Cardiac muscle cell (in vitro differentiated cells and primary cell): Measurements from ENCODE around the gene ACTRT2. TPM values are rescaled to one million over a fixed set of nuclear protein-coding genes. Genes with fewer than 3 reads are reported as not detected.

Experiments used
- DNase-seq, 2 donors: peaks; one replicate each; pipeline versions ENCODE4 v3.0.0 to v3.0.0-alpha.2; 2010 to 2017; ENCODE audit warnings: low read depth in 1 of 2, low spot score in 1 of 2
- H3K27ac ChIP-seq: fragments of 200-600 bp; sonication (generic); 2 replicates; pipeline ENCODE4 v1.5.1; 2016
- H3K27me3 ChIP-seq: fragments of 200-600 bp; sonication (generic); 2 replicates; pipeline ENCODE4 v1.6.0; 2016; ENCODE audit warnings: control low read depth
- H3K36me3 ChIP-seq: fragments of 200-600 bp; sonication (generic); 2 replicates; pipeline ENCODE4 v1.5.1; 2016; ENCODE audit warnings: control low read depth
- H3K4me1 ChIP-seq: fragments of 200-600 bp; sonication (generic); 2 replicates; pipeline ENCODE4 v1.8.1; 2017; ENCODE audit warnings: low read depth, mild to moderate bottlenecking, mixed run types
- H3K4me3 ChIP-seq: fragments of 200-600 bp; sonication (generic); 2 replicates; pipeline ENCODE4 v1.5.1; 2016; ENCODE audit warnings: mild to moderate bottlenecking
- H3K9me3 ChIP-seq: fragments of 200-600 bp; sonication (generic); 2 replicates; pipeline ENCODE4 v1.5.1; 2017; ENCODE audit warnings: low read depth, mild to moderate bottlenecking, control low read depth
- polyA plus RNA-seq: library from polyadenylated mRNA; unstranded; fragments of >200 nt; fragmentation: Nextera tagmentation; extraction: Ambion mirVana; gene quantifications from 2 replicates; pipeline ENCODE4 v1.2.1, GENCODE V29; 2016
- total RNA-seq: library from RNA; depleted of rRNA; stranded (reverse); fragments of >200 nt; gene quantifications from 2 replicates; pipeline ENCODE4 v1.2.3, GENCODE V29; 2016
- TF ChIP-seq, protein P1 (sequence below): IDR thresholded peaks from 2 replicates; pipeline ENCODE4 v1.5.1; 2012; ENCODE audit warnings: low read depth, mild to moderate bottlenecking, low read length

ACTRT2 gene
- total and polyA plus RNA-seq, 2 experiments from 2014 or later, result not detected

DNA sequence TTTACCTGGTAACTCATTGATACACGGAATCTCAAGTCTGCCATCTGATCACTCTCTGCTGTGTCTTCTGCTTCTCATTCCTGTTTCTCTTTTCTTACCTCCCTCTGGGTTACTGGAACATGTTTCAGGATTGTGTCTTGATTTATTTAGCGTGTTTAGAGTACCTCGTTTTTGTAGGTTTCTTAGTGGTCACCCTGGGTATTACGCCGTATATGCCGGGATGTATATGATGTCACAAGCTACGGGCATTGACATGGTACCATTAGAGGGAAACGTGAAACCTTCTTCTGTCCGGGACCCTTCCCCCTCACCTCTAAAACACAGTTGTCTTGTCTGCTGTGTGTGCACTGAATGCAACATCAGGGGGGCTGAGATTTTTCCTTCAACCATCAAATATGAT, 2.8 kb downstream of the ACTRT2 start:
- H3K27me3 ChIP-seq, result no peaks in the 10 kb centered on the region
- no peak for DNase-seq
- TF ChIP-seq, protein P1, sequence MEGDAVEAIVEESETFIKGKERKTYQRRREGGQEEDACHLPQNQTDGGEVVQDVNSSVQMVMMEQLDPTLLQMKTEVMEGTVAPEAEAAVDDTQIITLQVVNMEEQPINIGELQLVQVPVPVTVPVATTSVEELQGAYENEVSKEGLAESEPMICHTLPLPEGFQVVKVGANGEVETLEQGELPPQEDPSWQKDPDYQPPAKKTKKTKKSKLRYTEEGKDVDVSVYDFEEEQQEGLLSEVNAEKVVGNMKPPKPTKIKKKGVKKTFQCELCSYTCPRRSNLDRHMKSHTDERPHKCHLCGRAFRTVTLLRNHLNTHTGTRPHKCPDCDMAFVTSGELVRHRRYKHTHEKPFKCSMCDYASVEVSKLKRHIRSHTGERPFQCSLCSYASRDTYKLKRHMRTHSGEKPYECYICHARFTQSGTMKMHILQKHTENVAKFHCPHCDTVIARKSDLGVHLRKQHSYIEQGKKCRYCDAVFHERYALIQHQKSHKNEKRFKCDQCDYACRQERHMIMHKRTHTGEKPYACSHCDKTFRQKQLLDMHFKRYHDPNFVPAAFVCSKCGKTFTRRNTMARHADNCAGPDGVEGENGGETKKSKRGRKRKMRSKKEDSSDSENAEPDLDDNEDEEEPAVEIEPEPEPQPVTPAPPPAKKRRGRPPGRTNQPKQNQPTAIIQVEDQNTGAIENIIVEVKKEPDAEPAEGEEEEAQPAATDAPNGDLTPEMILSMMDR, result no peak

DNA sequence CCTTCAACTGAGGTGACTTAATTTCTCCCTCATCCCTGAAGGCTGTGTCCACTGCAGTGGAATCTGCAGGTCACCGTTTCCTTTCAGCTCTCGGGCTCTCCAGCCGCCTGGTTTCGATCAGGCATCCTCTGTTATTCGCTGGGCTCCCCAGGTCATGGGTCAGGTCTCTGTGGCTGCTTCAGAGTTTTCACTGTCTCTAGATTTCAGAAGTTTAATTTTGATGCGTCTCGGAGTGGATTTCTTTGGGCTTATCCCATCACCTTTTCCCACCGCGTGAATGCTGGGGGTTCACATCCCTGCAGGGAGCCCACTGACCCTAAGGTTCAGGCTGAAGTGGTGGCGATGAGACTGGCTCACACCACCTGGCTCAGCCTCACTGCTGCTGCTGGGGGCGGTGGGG, 3.3 kb downstream of the ACTRT2 start:
- H3K27me3 ChIP-seq, result no peaks in the 10 kb centered on the region
- H3K9me3 ChIP-seq, result no peaks in the 10 kb centered on the region
- TF ChIP-seq, protein P1, result no peak
- no peaks in the 10 kb centered on the region for H3K36me3 ChIP-seq
- no peak overlapping the region for H3K4me3 ChIP-seq
- no peaks in the 10 kb centered on the region for H3K4me1 ChIP-seq
- H3K27ac ChIP-seq, result no peak overlapping the region
- DNase-seq, result no peak

More for the DNA sequence above, 2.8 kb downstream of the ACTRT2 start:
- H3K36me3 ChIP-seq, result no peaks in the 10 kb centered on the region
- no peaks in the 10 kb centered on the region for H3K4me1 ChIP-seq
- H3K27ac ChIP-seq, result no peak overlapping the region
- no peaks in the 10 kb centered on the region for H3K9me3 ChIP-seq
- H3K4me3 ChIP-seq, result no peak overlapping the region

DNA sequence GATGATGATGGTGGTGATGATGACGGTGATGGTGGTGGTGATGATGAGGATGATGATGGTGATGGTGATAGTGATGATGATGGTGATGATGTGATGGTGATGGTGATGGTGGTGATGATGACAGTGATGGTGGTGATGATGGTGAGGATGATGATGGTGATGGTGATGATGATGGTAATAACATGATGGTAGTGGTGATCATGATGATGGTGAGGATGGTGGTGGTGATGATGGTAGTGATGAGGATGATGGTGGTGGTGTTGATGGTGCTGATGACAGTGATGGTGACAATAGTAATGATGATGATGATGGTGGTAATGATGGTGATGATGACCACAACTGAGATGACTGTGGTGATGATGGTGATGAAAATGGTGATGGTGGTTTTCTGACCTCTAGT, 4.9 kb downstream of the ACTRT2 start:
- DNase-seq, result no peak
- Histone ChIP-seq H3K9me3 (no peaks in the 10 kb centered on the region), H3K27ac (no peak overlapping the region), H3K27me3 (no peaks in the 10 kb centered on the region), H3K4me1 (no peaks in the 10 kb centered on the region), H3K36me3 (no peaks in the 10 kb centered on the region), H3K4me3 (no peak overlapping the region)
- TF ChIP-seq, protein P1, result no peak

DNA sequence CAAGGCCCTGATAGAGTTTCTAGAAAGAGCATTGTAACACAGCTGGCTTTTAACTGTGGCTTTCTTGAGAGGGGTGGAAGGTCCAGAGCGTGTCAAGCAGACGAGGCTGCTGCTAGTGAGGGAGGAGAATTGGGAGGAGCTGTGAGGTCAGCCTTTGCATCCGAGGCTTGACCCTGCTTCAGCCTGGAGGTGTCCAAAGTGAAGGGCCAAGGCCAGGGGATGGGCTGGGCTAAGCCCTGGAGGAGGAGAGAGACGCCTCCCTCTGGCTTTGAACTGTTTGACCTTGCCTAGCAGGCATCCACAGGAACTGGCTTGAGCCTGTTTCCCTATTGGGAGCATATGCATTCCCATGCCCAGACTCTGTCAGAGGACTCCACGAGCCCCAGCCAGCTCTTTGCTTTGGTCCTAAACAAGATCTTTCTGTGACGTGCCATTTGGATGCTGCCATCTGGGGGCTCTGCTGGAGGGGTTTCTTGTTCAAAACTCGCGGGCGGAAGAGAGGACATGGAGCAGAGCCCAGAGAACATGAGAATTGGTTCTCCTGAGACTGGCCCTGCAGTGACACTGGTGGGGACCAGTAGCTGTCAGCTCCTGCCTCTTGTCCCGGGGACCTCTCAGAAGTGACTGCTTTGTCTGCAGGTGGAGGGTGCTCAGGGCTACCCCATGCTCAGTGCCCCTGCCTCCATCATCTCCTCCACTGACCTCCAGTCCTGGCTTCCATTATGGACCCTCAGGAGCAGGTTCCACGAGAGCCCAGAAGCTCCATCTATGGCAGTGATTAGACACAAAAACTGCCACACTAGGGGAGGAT, 5.5 kb downstream of the ACTRT2 start:
- H3K4me3 ChIP-seq, result no peak overlapping the region
- H3K27ac ChIP-seq, result no peak overlapping the region
- H3K36me3 ChIP-seq, result no peaks in the 10 kb centered on the region
- TF ChIP-seq, protein P1, result no peak
- H3K27me3 ChIP-seq, result no peaks in the 10 kb centered on the region
- H3K9me3 ChIP-seq, result no peaks in the 10 kb centered on the region
- no peak for DNase-seq
- no peaks in the 10 kb centered on the region for H3K4me1 ChIP-seq

DNA sequence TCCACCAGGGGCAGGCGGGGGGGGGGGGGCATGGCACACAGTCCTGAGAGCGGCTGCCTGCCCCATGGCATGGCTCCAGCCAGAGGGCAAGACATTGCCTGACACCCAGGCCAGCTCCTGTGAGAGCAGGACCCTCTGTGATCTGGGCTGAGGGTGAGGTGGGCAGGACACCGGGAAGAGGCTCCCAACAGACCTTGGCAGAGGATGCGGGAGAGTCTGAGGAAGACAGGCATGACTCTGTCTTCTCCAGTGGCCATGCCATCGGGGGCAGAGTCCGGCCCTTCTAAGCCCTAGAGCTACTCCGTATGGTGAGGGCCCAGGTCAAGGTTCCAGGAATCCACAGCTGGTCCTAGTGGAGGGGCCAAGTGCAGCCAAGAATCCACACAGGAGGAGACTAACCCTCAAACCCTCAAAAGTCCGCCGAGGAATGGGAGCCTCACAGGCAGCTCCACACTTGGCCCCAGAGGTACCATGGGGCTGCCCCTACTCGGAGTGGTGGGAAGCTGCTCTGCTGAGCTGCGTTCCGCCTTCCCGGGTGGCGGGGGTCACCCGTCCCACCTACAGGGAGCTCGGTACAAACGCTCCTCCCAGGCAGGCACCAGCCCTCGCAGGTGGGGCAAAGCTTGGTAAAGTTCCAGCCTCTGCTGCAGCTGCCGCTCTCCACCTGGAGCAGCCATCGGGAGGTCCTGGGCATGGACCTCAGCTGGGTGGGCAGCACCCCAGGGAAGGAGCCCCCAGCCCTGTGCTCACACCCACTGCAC, 6.5 kb downstream of the ACTRT2 start:
- no peak for DNase-seq
- no peaks in the 10 kb centered on the region for H3K4me1 ChIP-seq
- H3K36me3 ChIP-seq, result no peaks in the 10 kb centered on the region
- H3K4me3 ChIP-seq, result no peak overlapping the region
- TF ChIP-seq, protein P1, result no peak
- no peak overlapping the region for H3K27ac ChIP-seq
- H3K9me3 ChIP-seq, result no peaks in the 10 kb centered on the region
- H3K27me3 ChIP-seq, result no peaks in the 10 kb centered on the region
